HG03565 (cell line): ENCODE data around the gene MT2A.

Source experiments
- ATAC-seq: cut with Tn5 transposase; IDR thresholded peaks from one replicate; pipeline ENCODE4 v1.9.1; 2021; ENCODE audit warnings: mild to moderate bottlenecking, moderate library complexity; ENCODE audit not compliant: unreplicated experiment

The MT2A gene

GRCh38 chr16:56636616-56637413, 28.4 kb downstream of the MT2A start:
- no peak for ATAC-seq

GRCh38 chr16:56637814-56638750, 29.7 kb downstream of the MT2A start, which contains the start of gene MT1A:
TSS of gene MT1A (plus strand) at chr16:56638666. CDS start at chr16:56638739, 73 bp downstream.
- ATAC-seq = no peak

- ATAC-seq = no peak
These were observed 30.7 kb downstream of the MT2A start for GRCh38 chr16:56639045-56639444.

- ATAC-seq = no peak
These were observed 31.7 kb downstream of the MT2A start for GRCh38 chr16:56640076-56640475.

- no peak for ATAC-seq
These were observed 32.8 kb downstream of the MT2A start for GRCh38 chr16:56641166-56641565.

- no peak for ATAC-seq
These were observed 34.8 kb downstream of the MT2A start for GRCh38 chr16:56643080-56643778.

- ATAC-seq = no peak
These were observed 35.4 kb downstream of the MT2A start for GRCh38 chr16:56643833-56644232.

- ATAC-seq = no peak
These were observed 36.9 kb downstream of the MT2A start for GRCh38 chr16:56645311-56645710.

GRCh38 chr16:56645838-56646237, 37.5 kb downstream of the MT2A start:
- ATAC-seq = no peak

GRCh38 chr16:56647641-56648431, 39.5 kb downstream of the MT2A start:
- no peak for ATAC-seq

GRCh38 chr16:56649271-56649670, 40.9 kb downstream of the MT2A start:
- ATAC-seq = no peak

GRCh38 chr16:56649820-56650219, 41.4 kb downstream of the MT2A start:
- no peak for ATAC-seq

- ATAC-seq = no peak
These were observed 43.2 kb downstream of the MT2A start, which contains the start of gene MT1B for GRCh38 chr16:56651586-56651985. TSS of gene MT1B (plus strand) at chr16:56651886. CDS start at chr16:56651954, 68 bp downstream.

- ATAC-seq = no peak
These were observed 44.2 kb downstream of the MT2A start for GRCh38 chr16:56652600-56652999.

- no peak for ATAC-seq
These were observed 44.8 kb downstream of the MT2A start for GRCh38 chr16:56653218-56653617.

GRCh38 chr16:56657555-56658326, 49.4 kb downstream of the MT2A start, which contains the start of gene MT1F:
TSS of gene MT1F (plus strand) at chr16:56657959. CDS start at chr16:56658059, 100 bp downstream.
- ATAC-seq = no peak

- ATAC-seq = no peak
These were observed 50.0 kb downstream of the MT2A start for GRCh38 chr16:56658327-56658875.
